C4-2B (cell line): Measurements from ENCODE around the gene GHR.
A peak's percentile ranks its signal among the peaks of the same experiment; 100 is the strongest.

Experiments
- H3K27ac ChIP-seq: fragments of 450-650 bp; 2 replicates; pipeline ENCODE4 v1.5.1; 2017
- ZFX ChIP-seq: fragments of 450-650 bp; IDR thresholded peaks from 2 replicates; pipeline ENCODE4 v1.6.1; 2017
- TF ChIP-seq, protein P1 (sequence below): fragments of 450-650 bp; conservative IDR thresholded peaks from 2 replicates; pipeline ENCODE4 v1.5.1; 2017; ENCODE audit warnings: mild to moderate bottlenecking

The GHR gene

DNA sequence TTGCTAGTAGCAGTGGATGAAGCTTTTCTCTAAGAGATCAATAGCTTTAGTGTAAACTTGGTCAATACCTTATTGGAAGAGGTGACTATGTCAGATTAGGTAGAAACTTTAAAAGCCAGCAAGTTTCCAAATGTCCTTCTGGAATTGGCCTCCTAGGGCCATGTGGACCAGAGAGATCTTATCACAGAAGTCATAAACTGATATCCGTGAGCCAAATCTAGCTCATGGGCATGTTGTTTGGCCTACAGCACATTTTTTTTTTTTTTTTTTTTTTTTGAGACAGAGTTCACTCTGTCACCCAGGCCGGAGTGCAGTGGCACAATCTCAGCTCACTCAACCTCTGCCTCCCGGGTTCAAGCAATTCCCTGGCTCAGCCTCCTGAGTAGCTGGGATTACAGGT, 175.9 kb downstream of the GHR start:
- H3K27ac ChIP-seq = peak overlapping the region; percentile 40
- no peak for TF ChIP-seq ZFX
- TF ChIP-seq, protein P1, sequence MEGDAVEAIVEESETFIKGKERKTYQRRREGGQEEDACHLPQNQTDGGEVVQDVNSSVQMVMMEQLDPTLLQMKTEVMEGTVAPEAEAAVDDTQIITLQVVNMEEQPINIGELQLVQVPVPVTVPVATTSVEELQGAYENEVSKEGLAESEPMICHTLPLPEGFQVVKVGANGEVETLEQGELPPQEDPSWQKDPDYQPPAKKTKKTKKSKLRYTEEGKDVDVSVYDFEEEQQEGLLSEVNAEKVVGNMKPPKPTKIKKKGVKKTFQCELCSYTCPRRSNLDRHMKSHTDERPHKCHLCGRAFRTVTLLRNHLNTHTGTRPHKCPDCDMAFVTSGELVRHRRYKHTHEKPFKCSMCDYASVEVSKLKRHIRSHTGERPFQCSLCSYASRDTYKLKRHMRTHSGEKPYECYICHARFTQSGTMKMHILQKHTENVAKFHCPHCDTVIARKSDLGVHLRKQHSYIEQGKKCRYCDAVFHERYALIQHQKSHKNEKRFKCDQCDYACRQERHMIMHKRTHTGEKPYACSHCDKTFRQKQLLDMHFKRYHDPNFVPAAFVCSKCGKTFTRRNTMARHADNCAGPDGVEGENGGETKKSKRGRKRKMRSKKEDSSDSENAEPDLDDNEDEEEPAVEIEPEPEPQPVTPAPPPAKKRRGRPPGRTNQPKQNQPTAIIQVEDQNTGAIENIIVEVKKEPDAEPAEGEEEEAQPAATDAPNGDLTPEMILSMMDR = no peak

DNA sequence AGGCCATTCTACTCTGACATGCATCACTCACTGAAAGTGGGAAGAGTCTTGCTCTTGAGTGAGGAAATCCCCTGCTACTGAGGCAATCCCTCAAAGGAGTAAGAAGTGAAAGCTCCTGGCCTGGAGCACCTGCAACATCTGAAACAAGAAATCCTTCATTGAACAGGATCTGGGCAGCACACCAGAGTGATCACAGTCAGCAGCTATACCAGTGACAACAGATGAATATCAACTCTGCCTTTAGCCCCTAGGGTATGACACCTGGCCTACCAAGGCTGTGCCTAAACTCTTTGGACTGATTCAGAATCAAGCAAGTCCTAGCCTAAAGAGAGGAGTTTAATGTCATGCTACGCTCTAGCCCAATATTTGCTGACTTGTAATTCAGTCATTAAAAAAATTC, 177.2 kb downstream of the GHR start:
- no peak for TF ChIP-seq ZFX
- TF ChIP-seq, protein P1 = no peak
- H3K27ac ChIP-seq = no peak overlapping the region

DNA sequence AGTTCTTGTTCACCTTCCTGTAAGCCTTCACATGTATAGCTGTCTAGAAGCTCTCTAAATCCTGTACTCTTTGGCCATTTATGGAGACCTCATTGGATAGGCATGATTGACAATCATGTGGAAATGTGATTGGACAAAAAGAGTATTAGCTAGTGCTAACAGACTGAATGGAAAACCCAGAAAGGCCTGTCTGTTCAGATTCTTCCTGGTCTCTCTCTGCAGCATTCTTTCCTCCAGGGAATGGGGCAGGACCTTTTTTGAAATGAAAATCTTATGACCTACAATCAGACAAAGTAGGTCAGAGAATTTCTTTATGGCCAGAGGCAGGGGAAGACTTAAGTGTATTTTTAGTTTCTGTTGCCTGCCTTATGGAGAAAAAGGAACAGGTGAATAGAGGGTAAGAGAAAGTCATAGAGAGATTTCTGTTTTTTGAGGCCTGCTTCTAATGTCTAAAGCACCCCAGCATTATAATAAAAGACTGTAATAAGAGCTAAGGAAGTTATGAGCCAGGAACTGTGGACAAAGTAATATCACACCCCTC, 181.0 kb downstream of the GHR start:
- no peak for TF ChIP-seq ZFX
- TF ChIP-seq, protein P1 = no peak
- H3K27ac ChIP-seq = no peak overlapping the region

DNA sequence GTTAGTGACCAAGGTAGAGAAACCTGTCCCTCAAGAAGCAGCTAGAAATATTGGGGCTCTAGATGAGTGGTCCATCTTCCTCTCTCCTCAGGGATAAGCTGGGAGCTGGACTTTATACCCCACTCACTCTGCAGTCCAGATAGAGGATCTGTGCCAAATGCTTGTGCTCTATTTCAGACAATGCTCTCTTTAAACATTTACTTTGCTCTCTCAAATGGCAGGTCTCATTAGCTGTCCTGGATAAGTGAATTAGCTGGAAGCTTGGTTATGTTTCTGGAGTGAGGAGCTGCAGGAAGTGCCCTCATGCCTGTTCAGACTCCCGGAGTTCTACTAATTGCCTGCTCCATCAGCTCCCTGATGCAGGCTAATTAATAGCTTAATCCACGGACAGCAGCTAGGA, 182.3 kb downstream of the GHR start:
- TF ChIP-seq ZFX = no peak
- TF ChIP-seq, protein P1 = no peak
- no peak overlapping the region for H3K27ac ChIP-seq

DNA sequence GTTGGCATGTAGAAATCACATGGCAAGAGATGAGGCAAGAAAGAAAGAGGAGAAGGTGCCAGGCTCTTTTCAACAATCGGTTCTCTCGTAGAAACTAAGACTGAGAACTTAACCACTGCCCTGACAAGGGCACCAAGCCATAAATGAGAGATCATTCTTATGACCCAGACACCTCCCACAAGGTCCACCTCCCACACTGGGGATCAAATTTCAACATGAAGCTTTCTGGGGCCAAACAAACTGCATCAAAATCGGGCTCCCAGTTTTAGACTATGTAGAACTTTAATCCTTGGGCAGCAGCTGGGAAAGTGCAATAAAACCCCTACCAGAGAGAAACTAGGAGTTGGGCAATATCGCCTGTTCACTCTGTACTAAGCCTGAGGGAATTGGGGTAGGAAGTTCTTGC, 183.2 kb downstream of the GHR start:
- TF ChIP-seq, protein P1 = no peak
- TF ChIP-seq ZFX = no peak
- H3K27ac ChIP-seq = no peak overlapping the region

DNA sequence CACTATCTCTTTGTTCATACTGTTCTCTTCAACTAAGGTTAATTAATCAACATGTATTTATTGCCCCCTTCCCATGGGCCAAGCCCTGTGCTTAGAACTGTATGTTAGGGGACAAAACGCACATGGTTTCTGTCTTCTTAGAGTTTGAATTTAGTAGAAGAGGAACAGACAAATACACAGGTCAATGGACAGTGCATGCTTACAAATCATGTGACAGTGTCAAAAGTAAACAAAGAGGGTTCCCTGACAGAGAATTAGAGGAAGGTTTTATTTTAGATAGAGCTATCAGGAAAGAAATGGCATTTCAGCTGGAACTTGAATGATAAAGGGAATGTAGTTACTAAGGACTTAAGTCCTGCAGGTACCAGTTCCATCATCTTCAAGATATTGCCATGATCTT, 188.2 kb downstream of the GHR start:
- no peak overlapping the region for H3K27ac ChIP-seq
- TF ChIP-seq ZFX = no peak
- TF ChIP-seq, protein P1 = no peak

DNA sequence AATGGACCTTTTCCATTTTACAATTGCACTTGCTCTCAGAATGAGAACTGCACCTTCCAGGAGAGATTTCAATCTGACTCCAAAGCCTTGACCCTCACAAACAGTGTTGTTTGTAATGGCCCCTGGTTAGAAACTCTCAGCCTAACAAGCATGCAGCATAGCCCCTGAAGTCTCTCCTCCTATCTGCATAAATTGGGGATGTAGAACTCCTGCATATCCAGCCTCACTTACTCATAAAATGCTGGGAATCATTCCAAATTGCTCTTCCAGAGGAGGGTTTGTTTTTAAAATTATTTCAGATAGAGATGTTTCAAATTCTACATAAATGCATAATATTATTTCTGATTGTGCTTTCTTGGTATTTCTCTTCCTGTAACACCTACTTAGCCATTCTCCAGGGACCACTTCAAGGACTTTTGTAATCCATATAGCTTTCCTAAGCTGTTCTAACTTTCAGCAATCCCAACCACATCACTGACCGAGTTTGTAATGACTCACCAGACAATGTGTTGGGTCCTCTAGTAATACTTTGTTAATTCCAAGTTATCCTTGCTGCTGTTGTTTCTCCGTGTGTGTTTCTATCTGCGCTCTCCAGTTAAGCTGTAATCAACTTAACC, 189.6 kb downstream of the GHR start:
- no peak overlapping the region for H3K27ac ChIP-seq
- TF ChIP-seq, protein P1 = no peak
- TF ChIP-seq ZFX = no peak
